IMR-90 (cell line): Measurements from ENCODE around the gene SLC39A5. TPM values are rescaled to one million over a fixed set of nuclear protein-coding genes. Genes with fewer than 3 reads are reported as not detected.

Source experiments
- ATAC-seq: fragments of 200-7000 bp; cut with Tn5 transposase; 2 replicates; pipeline ENCODE4 v1.9.1; 2020; ENCODE audit warnings: low read depth, mild to moderate bottlenecking, moderate library complexity
- BruUV-seq: library from RNA; stranded (reverse); fragments of 400-500 nt; replicated peaks from 2 replicates; lab custom pipeline; 2021; lab: Mats Ljungman, UMichigan
- CTCF ChIA-PET: fragments of 300-600 bp; formaldehyde crosslinking; extraction: SDS; loops from one replicate; lab custom pipeline; 2021; ENCODE audit warnings: antibody characterized with exemption; lab: Yijun Ruan, JAX
- POLR2A ChIA-PET: fragments of 300-600 bp; sonication (Branson Sonifier 250); formaldehyde crosslinking; loops from one replicate; lab custom pipeline; 2022; ENCODE audit warnings: antibody characterized with exemption; ENCODE audit not compliant: unreplicated experiment; lab: Charles Lee
- DNase-seq: peaks from one replicate; pipeline ENCODE4 v3.0.0; 2013
- H2AFZ ChIP-seq: replicated peaks from 2 replicates; pipeline ENCODE3; 2013; ENCODE audit warnings: low read length, mild to moderate bottlenecking; ENCODE audit not compliant: poor library complexity
- H2AK5ac ChIP-seq: 2 replicates; pipeline ENCODE4 v1.6.1; 2013; ENCODE audit warnings: low read depth, low read length, inconsistent platforms
- H2AK9ac ChIP-seq: replicated peaks from 2 replicates; pipeline ENCODE3; 2013; ENCODE audit warnings: mild to moderate bottlenecking, low read depth, low read length, moderate library complexity; ENCODE audit not compliant: poor library complexity
- H2BK120ac ChIP-seq: 2 replicates; pipeline ENCODE4 v1.6.1; 2013; ENCODE audit warnings: low read depth, low read length, inconsistent platforms
- H2BK15ac ChIP-seq: 3 replicates; pipeline ENCODE4 v1.6.1; 2013; ENCODE audit warnings: low read depth, low read length, inconsistent platforms
- H2BK20ac ChIP-seq: 2 replicates; pipeline ENCODE4 v1.6.1; 2013; ENCODE audit warnings: low read depth, mild to moderate bottlenecking, inconsistent platforms, low read length, moderate library complexity
- H2BK5ac ChIP-seq: 2 replicates; pipeline ENCODE4 v1.6.1; 2013; ENCODE audit warnings: mild to moderate bottlenecking, low read depth, low read length, inconsistent platforms; ENCODE audit not compliant: poor library complexity, severe bottlenecking
- H3K14ac ChIP-seq: replicated peaks from 2 replicates; pipeline ENCODE4 v1.6.1; 2013; ENCODE audit warnings: low read depth, low read length, inconsistent platforms
- H3K18ac ChIP-seq: 2 replicates; pipeline ENCODE4 v1.6.1; 2013; ENCODE audit warnings: low read depth, low read length, control low read depth
- H3K23ac ChIP-seq: 2 replicates; pipeline ENCODE4 v1.6.1; 2013; ENCODE audit warnings: low read depth, low read length, inconsistent platforms
- H3K27ac ChIP-seq: 2 replicates; pipeline ENCODE4 v1.5.1; 2013; ENCODE audit warnings: mild to moderate bottlenecking, control low read depth, low read length; ENCODE audit not compliant: insufficient read depth
- H3K27me3 ChIP-seq: 2 replicates; pipeline ENCODE4 v1.6.1; 2013; ENCODE audit warnings: low read length; ENCODE audit not compliant: control insufficient read depth, insufficient read depth
- H3K36me3 ChIP-seq: 2 replicates; pipeline ENCODE4 v1.6.1; 2013; ENCODE audit warnings: low read length, mixed read lengths; ENCODE audit not compliant: control insufficient read depth, insufficient read depth
- H3K4ac ChIP-seq: 2 replicates; pipeline ENCODE4 v1.6.1; 2013; ENCODE audit warnings: low read depth, low read length, inconsistent platforms
- H3K4me1 ChIP-seq: 2 replicates; pipeline ENCODE4 v1.6.1; 2013; ENCODE audit warnings: low read length, mixed read lengths; ENCODE audit not compliant: control insufficient read depth, insufficient read depth
- H3K4me2 ChIP-seq: 2 replicates; pipeline ENCODE4 v1.6.1; 2013; ENCODE audit warnings: low read depth, mild to moderate bottlenecking, control low read depth, low read length, moderate library complexity
- H3K4me3 ChIP-seq: 2 replicates; pipeline ENCODE4 v1.5.1; 2013; ENCODE audit warnings: low read depth, mild to moderate bottlenecking, control low read depth, low read length, moderate library complexity; ENCODE audit not compliant: insufficient read depth
- H3K56ac ChIP-seq: 2 replicates; pipeline ENCODE4 v1.6.1; 2013; ENCODE audit warnings: low read length, inconsistent platforms; ENCODE audit not compliant: insufficient read depth; ENCODE audit errors: extremely low read depth
- H3K79me1 ChIP-seq, 2 experiments: 2 replicates each; pipeline ENCODE4 v1.6.1; 2013; ENCODE audit warnings: low read length in 2 of 2, inconsistent platforms in 1 of 2, low read depth in 1 of 2
- H3K9ac ChIP-seq: 2 replicates; pipeline ENCODE4 v1.6.1; 2013; ENCODE audit warnings: low read depth, low read length, control low read depth
- H3K9me1 ChIP-seq: 2 replicates; pipeline ENCODE4 v1.6.1; 2013; ENCODE audit warnings: low read length, inconsistent platforms; ENCODE audit not compliant: insufficient read depth
- H3K9me3 ChIP-seq: 2 replicates; pipeline ENCODE4 v1.6.1; 2013; ENCODE audit warnings: low read length; ENCODE audit not compliant: control insufficient read depth, insufficient read depth
- H4K20me1 ChIP-seq: 2 replicates; pipeline ENCODE4 v1.6.1; 2013; ENCODE audit warnings: low read length, inconsistent platforms; ENCODE audit not compliant: insufficient read depth
- H4K5ac ChIP-seq: 2 replicates; pipeline ENCODE4 v1.6.1; 2013; ENCODE audit warnings: mild to moderate bottlenecking, low read depth, low read length, control low read depth
- H4K8ac ChIP-seq, 2 experiments: 2 replicates each; pipeline ENCODE4 v1.6.1; 2013; ENCODE audit warnings: low read depth in 2 of 2, low read length in 2 of 2, control low read depth in 1 of 2, inconsistent platforms in 1 of 2
- H4K91ac ChIP-seq: 2 replicates; pipeline ENCODE4 v1.6.1; 2013; ENCODE audit warnings: low read depth, low read length, inconsistent platforms; ENCODE audit not compliant: insufficient read depth
- CEBPB ChIP-seq: IDR thresholded peaks from 2 replicates; pipeline ENCODE4 v1.6.1; 2012; ENCODE audit warnings: low read depth, low read length, improper control_type of control experiment
- CHD1 ChIP-seq: IDR thresholded peaks from 2 replicates; pipeline ENCODE4 v1.6.1; 2012; ENCODE audit warnings: low read depth, low read length, improper control_type of control experiment
- MAFK ChIP-seq: IDR thresholded peaks from 2 replicates; pipeline ENCODE4 v1.6.1; 2012; ENCODE audit warnings: low read depth, low read length, improper control_type of control experiment
- MAZ ChIP-seq: IDR thresholded peaks from 2 replicates; pipeline ENCODE4 v1.6.1; 2012; ENCODE audit warnings: low read depth, mild to moderate bottlenecking, low read length, improper control_type of control experiment, moderate library complexity, borderline replicate concordance
- MXI1 ChIP-seq: IDR thresholded peaks from 2 replicates; pipeline ENCODE4 v1.6.1; 2012; ENCODE audit warnings: low read depth, mild to moderate bottlenecking, low read length, moderate library complexity, borderline replicate concordance
- NFE2L2 ChIP-seq: fragments of 150-350 bp; IDR thresholded peaks from 2 replicates; pipeline ENCODE4 v1.6.1; 2016; ENCODE audit warnings: low read depth, mild to moderate bottlenecking, low read length
- POLR2A ChIP-seq: IDR thresholded peaks from 2 replicates; pipeline ENCODE4 v1.6.1; 2012; ENCODE audit warnings: mild to moderate bottlenecking, low read depth, low read length
- RAD21 ChIP-seq: IDR thresholded peaks from 2 replicates; pipeline ENCODE4 v1.6.1; 2012; ENCODE audit warnings: low read length, improper control_type of control experiment
- RCOR1 ChIP-seq: IDR thresholded peaks from 2 replicates; pipeline ENCODE4 v1.6.1; 2012; ENCODE audit warnings: mild to moderate bottlenecking, low read length, improper control_type of control experiment; ENCODE audit not compliant: insufficient replicate concordance
- RFX5 ChIP-seq: IDR thresholded peaks from 2 replicates; pipeline ENCODE4 v1.8.0; 2012; ENCODE audit warnings: low read depth, mild to moderate bottlenecking, low read length, moderate library complexity
- SMC3 ChIP-seq: fragments of 150-350 bp; IDR thresholded peaks from 2 replicates; pipeline ENCODE4 v1.6.1; 2016; ENCODE audit warnings: low read depth, mild to moderate bottlenecking, antibody characterized with exemption, low read length, moderate library complexity
- dilution Hi-C: fragments of 300-500 bp; cut with HindIII; formaldehyde crosslinking; loops from one replicate; pipeline ENCODE4 v1.14.3; 2018; ENCODE audit warnings: low sequenced_read_pairs; ENCODE audit not compliant: unreplicated experiment
- in situ Hi-C: fragments of 300-500 bp; cut with MboI; formaldehyde crosslinking; loops from 3 replicates; pipeline ENCODE4 v1.14.3; 2019; ENCODE audit warnings: low sequenced_read_pairs, inconsistent platforms, mixed read lengths
- intact Hi-C: fragments of 100-400 bp; cut with micrococcal nuclease; formaldehyde crosslinking; loops from 2 replicates; pipeline ENCODE4 v1.10.0; 2022
- polyA plus RNA-seq, 3 experiments: library from polyadenylated mRNA; depleted of rRNA; stranded (reverse); fragments of >200 nt; gene quantifications; 2 replicates each; pipeline ENCODE4 v1.2.3, GENCODE V29; 2012; ENCODE audit warnings: low replicate concordance in 1 of 3
- total RNA-seq: library from RNA; depleted of rRNA; stranded (reverse); fragments of >200 nt; gene quantifications from 2 replicates; pipeline ENCODE4 v1.2.3, GENCODE V29; 2012
- TF ChIP-seq, protein P1 (sequence below): fragments of 150-350 bp; IDR thresholded peaks from 2 replicates; pipeline ENCODE4 v1.6.1; 2017; ENCODE audit warnings: mild to moderate bottlenecking, antibody characterized with exemption, low read length, low read depth

The SLC39A5 gene
- total and polyA plus RNA-seq, 2 of the 4 experiments (the other 2 are of a cell fraction), result not detected

DNA sequence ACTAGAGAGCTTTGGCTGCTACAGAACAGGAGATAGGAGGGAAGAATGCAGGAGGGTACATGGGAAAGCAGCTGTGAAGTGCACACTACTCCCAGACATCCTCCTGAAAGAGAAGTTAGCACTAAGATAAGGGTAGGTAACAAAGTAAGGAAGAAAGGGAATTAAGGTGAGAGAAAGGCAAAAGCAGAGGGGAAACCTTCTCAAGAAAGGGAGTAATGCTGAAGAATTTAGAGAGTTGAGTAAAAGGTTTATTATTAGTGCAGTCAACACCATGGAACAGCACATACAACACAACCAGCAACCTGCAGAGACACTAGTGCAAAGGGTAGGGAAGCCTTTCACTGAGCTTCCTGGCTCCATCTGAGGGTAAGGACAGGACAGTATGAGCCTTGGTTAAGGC lies 25.6 kb upstream of the SLC39A5 start:
- Histone ChIP-seq H3K23ac (no peak overlapping the region), H3K27me3 (no peaks in the 10 kb centered on the region), H4K20me1 (peaks cover 13% of the 10 kb centered on the region), H3K9ac (no peak overlapping the region), H4K91ac (no peak overlapping the region), H3K56ac (no peak overlapping the region), H2BK20ac (no peak overlapping the region), H2BK15ac (no peak overlapping the region), H3K9me3 (no peaks in the 10 kb centered on the region), H4K8ac (no peak overlapping the region), H2AK5ac (no peak overlapping the region), H3K9me1 (no peaks in the 10 kb centered on the region; the same call in 1 of the 2 replicates), H2BK120ac (no peak overlapping the region), H3K18ac (no peak overlapping the region), H3K79me1 (peaks cover 6 to 28% of the 10 kb centered on the region in 2 experiments), H3K4me1 (peaks cover 7% of the 10 kb centered on the region), H3K14ac (no peak overlapping the region), H2BK5ac (no peak overlapping the region), H2AFZ (no peak overlapping the region), H3K36me3 (peaks cover 33% of the 10 kb centered on the region), H3K4me2 (no peak overlapping the region), H3K27ac (no peak overlapping the region), H3K4me3 (no peak overlapping the region), H3K4ac (no peak overlapping the region), H4K5ac (no peak overlapping the region), H2AK9ac (no peak overlapping the region)
- ATAC-seq, result no peak
- in situ Hi-C loops, result no loop called here
- TF ChIP-seq CEBPB, result no peak
- TF ChIP-seq, protein P1, sequence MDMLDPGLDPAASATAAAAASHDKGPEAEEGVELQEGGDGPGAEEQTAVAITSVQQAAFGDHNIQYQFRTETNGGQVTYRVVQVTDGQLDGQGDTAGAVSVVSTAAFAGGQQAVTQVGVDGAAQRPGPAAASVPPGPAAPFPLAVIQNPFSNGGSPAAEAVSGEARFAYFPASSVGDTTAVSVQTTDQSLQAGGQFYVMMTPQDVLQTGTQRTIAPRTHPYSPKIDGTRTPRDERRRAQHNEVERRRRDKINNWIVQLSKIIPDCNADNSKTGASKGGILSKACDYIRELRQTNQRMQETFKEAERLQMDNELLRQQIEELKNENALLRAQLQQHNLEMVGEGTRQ, result no peak
- TF ChIP-seq NFE2L2, result no peak
- TF ChIP-seq MAFK, result no peak
- TF ChIP-seq RFX5, result no peak
- no peak for TF ChIP-seq RCOR1
- TF ChIP-seq MAZ, result no peak
- no peak for TF ChIP-seq MXI1
- TF ChIP-seq CHD1, result no peak
- TF ChIP-seq POLR2A, result no peak
- no peak for TF ChIP-seq SMC3
- TF ChIP-seq RAD21, result no peak
- CTCF ChIA-PET, result no interaction called here
- no peak for DNase-seq
- intact Hi-C loops, result no loop called here
- BruUV-seq, result no TSS peak
- dilution Hi-C loops, result no loop called here
- POLR2A ChIA-PET, result no interaction called here
